B cell (primary cell): Measurements from ENCODE around the gene ARHGAP4. TPM values are rescaled to one million over a fixed set of nuclear protein-coding genes. Genes with fewer than 3 reads are reported as not detected.

Source experiments
- ATAC-seq: fragments of 200-7000 bp; cut with Tn5 transposase; one replicate; pipeline ENCODE4 v1.10.0; 2021; ENCODE audit warnings: low read depth, mild to moderate bottlenecking, moderate number of reproducible peaks, moderate library complexity
- CTCF ChIA-PET: fragments of 350-600 bp; sonication (Branson Sonifier 250); formaldehyde crosslinking; loops from one replicate; lab custom pipeline; 2021; ENCODE audit warnings: antibody characterized with exemption, inconsistent platforms; lab: Charles Lee
- POLR2A ChIA-PET: fragments of 350-600 bp; sonication (Branson Sonifier 250); formaldehyde crosslinking; loops from one replicate; lab custom pipeline; 2021; ENCODE audit warnings: antibody characterized with exemption; lab: Charles Lee
- DNase-seq: peaks from one replicate; pipeline ENCODE4 v3.0.0; 2013
- H2AFZ ChIP-seq: 2 replicates; pipeline ENCODE4 v1.6.1; 2012; ENCODE audit warnings: mild to moderate bottlenecking, low read depth, low read length; ENCODE audit not compliant: insufficient read depth, poor library complexity, severe bottlenecking
- H3K27ac ChIP-seq, 2 donors: 1 replicate in 1 of 2; 2 replicates in 1 of 2; pipeline ENCODE4 v1.5.1; 2012 to 2013; ENCODE audit warnings: low read length in 2 of 2, mild to moderate bottlenecking in 2 of 2, moderate library complexity in 1 of 2
- H3K27me3 ChIP-seq, 4 experiments: fragments of 200-600 bp in 1 of 4; sonication (generic) in 1 of 4; replicated peaks in 1 of 4; 1 replicate in 2 of 4; 2 replicates in 2 of 4; pipeline versions ENCODE4 v1.6.1 to v1.7.0; 2013 to 2016; ENCODE audit warnings: low read length in 3 of 4, mild to moderate bottlenecking in 2 of 4, mixed read lengths in 1 of 4, moderate library complexity in 1 of 4; ENCODE audit not compliant: insufficient read depth in 4 of 4, control insufficient read depth in 3 of 4; ENCODE audit errors: control extremely low read depth in 1 of 4
- H3K36me3 ChIP-seq, 2 experiments: replicated peaks in 1 of 2; 1 replicate in 1 of 2; 2 replicates in 1 of 2; pipeline versions ENCODE4 v1.6.1 to v1.7.1; 2013; ENCODE audit warnings: low read length in 1 of 2; ENCODE audit not compliant: insufficient read depth in 2 of 2, control insufficient read depth in 1 of 2; ENCODE audit errors: control extremely low read depth in 1 of 2, extremely low read depth in 1 of 2
- H3K4me1 ChIP-seq, 2 donors: fragments of 200-600 bp in 1 of 2; sonication (generic) in 1 of 2; 1 replicate in 1 of 2; 2 replicates in 1 of 2; pipeline versions ENCODE4 v1.5.1 to v1.6.1; 2013 to 2017; ENCODE audit warnings: low read length in 2 of 2; ENCODE audit not compliant: control insufficient read depth in 2 of 2, insufficient read depth in 2 of 2
- H3K4me2 ChIP-seq: replicated peaks from 2 replicates; pipeline ENCODE3; 2012; ENCODE audit warnings: mild to moderate bottlenecking, low read depth, low read length; ENCODE audit not compliant: poor library complexity, severe bottlenecking
- H3K4me3 ChIP-seq, 5 experiments: fragments of 200-600 bp in 1 of 5; sonication (generic) in 1 of 5; 1 replicate in 3 of 5; 2 replicates in 2 of 5; pipeline versions ENCODE4 v1.5.1 to v1.7.0; 2011 to 2016; ENCODE audit warnings: low read length in 4 of 5, mild to moderate bottlenecking in 4 of 5, low read depth in 2 of 5, control low read depth in 1 of 5, moderate library complexity in 1 of 5; ENCODE audit not compliant: insufficient read depth in 1 of 5; ENCODE audit errors: control extremely low read depth in 1 of 5, extremely low read depth in 1 of 5
- H3K79me2 ChIP-seq: fragments of 200-600 bp; sonication (generic); one replicate; pipeline ENCODE4 v1.6.0; 2016; ENCODE audit warnings: low read length; ENCODE audit not compliant: control insufficient read depth, insufficient read depth
- H3K9ac ChIP-seq: fragments of 200-600 bp; sonication (generic); 2 replicates; pipeline ENCODE4 v1.6.1; 2017; ENCODE audit warnings: mild to moderate bottlenecking, low read length, moderate library complexity
- H3K9me3 ChIP-seq, 3 donors: one replicate each; pipeline versions ENCODE4 v1.6.1 to v1.7.1; 2013; ENCODE audit warnings: low read length in 2 of 3; ENCODE audit not compliant: control insufficient read depth in 2 of 3, insufficient read depth in 1 of 3; ENCODE audit errors: control extremely low read depth in 1 of 3
- H4K20me1 ChIP-seq: 2 replicates; pipeline ENCODE4 v1.6.0; 2012; ENCODE audit warnings: mild to moderate bottlenecking, low read length; ENCODE audit not compliant: insufficient read depth, control insufficient read depth, poor library complexity, severe bottlenecking
- H3K27ac Mint-ChIP-seq: one replicate; pipeline ENCODE4 v1.8.0; 2021; ENCODE audit warnings: mixed read lengths
- H3K27me3 Mint-ChIP-seq: one replicate; pipeline ENCODE4 v1.8.0; 2021; ENCODE audit warnings: mixed read lengths
- H3K4me1 Mint-ChIP-seq: one replicate; pipeline ENCODE4 v1.8.0; 2021; ENCODE audit warnings: mixed read lengths
- H3K4me3 Mint-ChIP-seq: one replicate; pipeline ENCODE4 v1.8.0; 2021; ENCODE audit warnings: mixed read lengths
- H3K9me3 Mint-ChIP-seq: one replicate; pipeline ENCODE4 v1.8.0; 2022; ENCODE audit warnings: mixed read lengths; ENCODE audit not compliant: insufficient read depth
- CTCF ChIP-seq: fragments of 200-600 bp; IDR thresholded peaks from one replicate; pipeline ENCODE4 v1.8.0; 2022; ENCODE audit warnings: antibody characterized with exemption, mild to moderate bottlenecking
- EZH2 ChIP-seq: IDR thresholded peaks from 2 replicates; pipeline ENCODE4 v1.6.1; 2012; ENCODE audit warnings: borderline replicate concordance, low read depth, mild to moderate bottlenecking, moderate library complexity, low read length; ENCODE audit not compliant: insufficient read depth, poor library complexity, severe bottlenecking
- WGBS: methylation state at CpG from one replicate; pipeline ENCODE4 v1.1.5; 2013; ENCODE audit warnings: missing lambda C conversion rate; ENCODE audit not compliant: insufficient coverage; 5-methylcytosine and 5-hydroxymethylcytosine counted together
- intact Hi-C: fragments of 100-400 bp; cut with micrococcal nuclease; formaldehyde crosslinking; loops from one replicate; pipeline ENCODE4 v1.10.0; 2022
- polyA plus RNA-seq: library from polyadenylated mRNA; depleted of rRNA; stranded (reverse); fragments of >200 nt; gene quantifications from 2 replicates; pipeline ENCODE4 v1.2.3, GENCODE V29; 2012
- total RNA-seq, 2 donors: library from RNA; stranded (reverse); fragments of 120-200 nt in 1 of 2; gene quantifications; 1 replicate in 1 of 2; 2 replicates in 1 of 2; pipeline versions ENCODE4 v1.2.3 to v1.2.4, GENCODE V29; 2013 to 2022

The ARHGAP4 gene
- total and polyA plus RNA-seq, 2 donors (not counting 1 experiment from before 2014, with no cell fraction given) = 242 to 711 TPM

- ATAC-seq = no peak
- peaks cover 52% of the 10 kb centered on the region for H3K4me1 Mint-ChIP-seq
- DNase-seq = peak; percentile 34
Measured at GRCh38 chrX:153969125-153969903, 43.2 kb upstream of the ARHGAP4 start.

More at GRCh38 chrX:153969125-153969903, 43.2 kb upstream of the ARHGAP4 start:
- peaks cover 0 to 4% of the 10 kb centered on the region in 2 experiments for H3K36me3 ChIP-seq
- ChIA-PET POLR2A (interaction anchor here (1.1 to 1.6 kb wide), 4 partner anchors 12 to 402 kb away, joined by 3 to 7 read pairs (median 5); no protein-coding TSS in a partner anchor), CTCF (interaction anchor here (0.7 to 4.0 kb wide), 10 partner anchors 12 to 242 kb away, joined by 3 to 27 read pairs (median 4); partner anchors contain the start of genes ARHGAP4 and IRAK1)
- no peaks in the 10 kb centered on the region for H3K27me3 ChIP-seq
- peak overlapping the region; percentile 70 for H3K4me2 ChIP-seq
- H3K79me2 ChIP-seq = peaks cover 70% of the 10 kb centered on the region
- peaks cover 55 to 65% of the 10 kb centered on the region in 2 donors for H3K4me1 ChIP-seq
- TF ChIP-seq EZH2 (no peak), CTCF (no peak)
- H3K9me3 ChIP-seq = no peaks in the 10 kb centered on the region
- H3K4me3 ChIP-seq = peak overlapping the region; percentile 16 to 99 (median 97)
- Mint-ChIP-seq H3K27ac (peak overlapping the region; percentile 87), H3K27me3 (no peaks in the 10 kb centered on the region), H3K9me3 (no peaks in the 10 kb centered on the region), H3K4me3 (peak overlapping the region; percentile 87)
- 8% methylated on average over 18 of the region's 25 CpGs for WGBS
- H3K9ac ChIP-seq = peak overlapping the region; percentile 100
- intact Hi-C loops = loop anchor here (10.0 kb wide), 1 partner anchor 1025 kb away; no protein-coding TSS in a partner anchor
- H4K20me1 ChIP-seq = peaks cover 50% of the 10 kb centered on the region
- H2AFZ ChIP-seq = no peak overlapping the region
- H3K27ac ChIP-seq = peak overlapping the region; percentile 46 to 49
